GM18519 (cell line): ENCODE results near the gene BCAN.
"Not testable (repeated sequence)": the region's sequence is repeated elsewhere in the genome, so short reads cannot be mapped to it uniquely, and the experiment has no call there.

Experiments
- ATAC-seq: cut with Tn5 transposase; IDR thresholded peaks from one replicate; pipeline ENCODE4 v1.9.1; 2021; ENCODE audit warnings: mild to moderate bottlenecking, moderate library complexity; ENCODE audit not compliant: unreplicated experiment, low FRiP score

Gene BCAN

GRCh38 chr1:156616463-156616862, 25.5 kb upstream of the BCAN start:
- no peak for ATAC-seq

DNA sequence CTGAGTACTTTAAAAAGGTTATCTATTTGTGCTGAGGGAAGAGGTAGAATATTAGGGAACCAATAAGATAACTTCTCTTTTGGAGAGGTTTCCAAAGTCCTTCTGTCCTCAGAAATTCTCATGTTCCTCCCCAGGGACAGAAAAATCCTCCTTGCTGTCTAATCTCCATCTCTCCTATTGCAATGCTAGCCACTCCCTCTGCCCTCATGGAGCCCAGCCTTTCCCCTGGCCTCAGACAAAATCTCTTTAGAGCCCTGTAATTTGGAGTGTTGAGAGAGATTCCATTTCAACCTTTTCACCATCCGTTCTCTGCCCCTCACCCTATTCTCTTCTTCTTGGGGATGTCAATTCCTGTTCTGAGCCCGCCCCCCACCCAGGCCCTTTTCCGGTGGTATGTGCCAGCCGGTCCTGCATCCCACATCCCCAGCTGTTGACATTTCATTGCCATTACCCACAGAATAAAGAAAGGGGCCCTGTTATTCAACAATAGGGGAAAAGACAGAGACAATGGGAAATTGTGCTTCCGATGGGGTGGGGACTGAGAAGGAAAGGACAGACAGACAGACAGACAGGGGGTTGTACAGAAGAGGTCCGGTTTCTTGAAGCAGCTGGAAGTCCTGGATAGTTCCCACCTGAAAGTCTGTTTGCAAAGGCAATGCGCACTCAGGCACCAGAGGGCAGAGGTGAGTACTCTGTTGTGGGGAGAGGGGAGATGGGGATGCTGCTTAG, 22.9 kb upstream of the BCAN start, which contains the start of gene HAPLN2:
Gene HAPLN2, plus strand, starts transcription at position 563 of the 729 bp plus-strand sequence. CDS start 4,076 bp downstream, outside the sequence.
- no peak for ATAC-seq

GRCh38 chr1:156619582-156619955, 22.3 kb upstream of the BCAN start:
- ATAC-seq: no peak

DNA sequence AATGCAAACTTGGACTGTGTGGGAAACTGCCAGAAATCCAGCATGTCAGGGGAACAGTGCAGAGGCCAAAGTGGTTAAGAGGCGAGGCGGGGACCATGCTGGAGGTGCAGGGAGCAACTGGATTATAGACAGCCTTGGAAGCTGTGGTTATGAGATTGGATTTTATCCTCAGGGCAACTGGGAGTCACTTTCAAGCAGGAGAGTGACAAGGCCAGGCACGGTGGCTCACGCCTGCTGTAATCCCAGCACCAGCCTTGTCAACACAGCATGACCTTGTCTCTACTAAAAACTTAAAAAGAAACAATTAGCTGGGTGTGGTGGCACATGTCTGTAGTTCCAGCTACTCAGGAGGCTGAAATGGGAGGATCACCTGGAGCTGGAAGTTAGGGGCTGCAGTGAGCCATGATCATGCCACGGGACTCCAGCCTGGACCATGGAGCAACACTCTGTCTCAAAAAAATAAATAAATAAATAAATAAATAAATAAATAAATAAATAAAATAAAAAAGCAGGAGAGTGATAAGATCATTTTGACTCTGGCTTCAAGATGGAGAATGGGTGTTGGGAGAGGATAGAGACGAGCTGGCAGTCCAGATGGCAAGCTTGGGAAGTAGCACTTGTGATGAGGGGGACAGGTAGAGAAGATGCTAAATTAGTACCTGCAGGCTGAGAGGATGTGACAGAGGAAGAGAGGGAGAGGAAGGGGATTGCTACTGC, 19.2 kb upstream of the BCAN start:
- ATAC-seq: no peak

DNA sequence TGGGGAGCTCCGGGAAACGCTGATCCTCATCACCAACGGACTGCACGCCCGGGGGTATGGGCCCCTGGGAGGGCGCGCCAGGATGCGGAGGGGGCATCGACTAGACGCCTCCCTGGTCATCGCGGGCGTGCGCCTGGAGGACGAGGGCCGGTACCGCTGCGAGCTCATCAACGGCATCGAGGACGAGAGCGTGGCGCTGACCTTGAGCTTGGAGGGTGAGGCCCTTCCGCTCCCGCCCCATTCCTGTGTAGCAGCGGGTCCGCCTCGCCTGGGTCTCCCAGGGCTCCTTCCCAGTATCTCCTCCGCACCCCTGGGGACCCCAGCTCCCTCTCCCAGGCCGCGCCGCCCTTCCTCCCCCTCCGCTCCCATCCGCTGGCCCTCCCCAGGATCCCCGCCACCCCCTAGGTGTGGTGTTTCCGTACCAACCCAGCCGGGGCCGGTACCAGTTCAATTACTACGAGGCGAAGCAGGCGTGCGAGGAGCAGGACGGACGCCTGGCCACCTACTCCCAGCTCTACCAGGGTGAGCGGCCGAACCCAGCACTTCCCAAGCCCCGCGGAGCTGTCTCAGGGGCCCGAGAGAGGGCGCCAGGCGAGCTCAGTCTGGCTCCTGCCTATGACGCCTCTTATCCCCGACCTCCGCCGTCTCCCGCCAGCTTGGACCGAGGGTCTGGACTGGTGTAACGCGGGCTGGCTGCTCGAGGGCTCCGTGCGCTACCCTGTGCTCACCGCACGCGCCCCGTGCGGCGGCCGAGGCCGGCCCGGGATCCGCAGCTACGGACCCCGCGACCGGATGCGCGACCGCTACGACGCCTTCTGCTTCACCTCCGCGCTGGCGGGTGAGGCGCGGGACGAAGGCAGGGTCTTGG, 17.7 kb upstream of the BCAN start:
- no peak for ATAC-seq

- ATAC-seq: no peak
Measured at GRCh38 chr1:156624814-156625435, 17.0 kb upstream of the BCAN start.

GRCh38 chr1:156625436-156626078, 16.4 kb upstream of the BCAN start:
- no peak for ATAC-seq

GRCh38 chr1:156626079-156626438, 15.9 kb upstream of the BCAN start:
- ATAC-seq: no peak

DNA sequence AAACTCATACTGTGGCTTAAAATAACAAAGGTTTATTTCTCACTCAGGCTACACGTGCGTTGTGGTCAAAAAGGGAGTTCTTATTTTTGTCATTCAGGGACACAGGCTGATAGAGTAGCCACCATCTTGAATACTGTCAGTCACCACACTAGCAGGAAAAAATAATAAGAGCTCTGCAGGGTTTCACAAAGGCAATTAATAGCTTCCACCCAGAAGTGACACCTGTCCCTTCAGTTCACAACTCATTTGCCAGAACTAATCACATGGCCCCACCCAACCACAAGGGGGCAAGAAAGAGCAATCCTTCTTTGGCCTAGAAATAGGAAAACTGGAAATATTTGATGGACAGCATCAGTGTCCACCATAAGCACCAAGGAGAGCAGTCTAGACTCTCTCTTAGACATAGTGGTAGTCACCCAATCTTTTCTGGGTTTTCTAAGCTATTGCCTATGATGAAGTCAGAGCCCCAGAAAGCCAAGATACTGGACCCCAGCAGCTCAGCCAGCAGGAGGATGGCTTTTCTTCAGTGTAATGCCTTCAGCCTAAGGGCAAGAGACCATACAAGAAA, 14.5 kb upstream of the BCAN start:
- ATAC-seq: no peak

DNA sequence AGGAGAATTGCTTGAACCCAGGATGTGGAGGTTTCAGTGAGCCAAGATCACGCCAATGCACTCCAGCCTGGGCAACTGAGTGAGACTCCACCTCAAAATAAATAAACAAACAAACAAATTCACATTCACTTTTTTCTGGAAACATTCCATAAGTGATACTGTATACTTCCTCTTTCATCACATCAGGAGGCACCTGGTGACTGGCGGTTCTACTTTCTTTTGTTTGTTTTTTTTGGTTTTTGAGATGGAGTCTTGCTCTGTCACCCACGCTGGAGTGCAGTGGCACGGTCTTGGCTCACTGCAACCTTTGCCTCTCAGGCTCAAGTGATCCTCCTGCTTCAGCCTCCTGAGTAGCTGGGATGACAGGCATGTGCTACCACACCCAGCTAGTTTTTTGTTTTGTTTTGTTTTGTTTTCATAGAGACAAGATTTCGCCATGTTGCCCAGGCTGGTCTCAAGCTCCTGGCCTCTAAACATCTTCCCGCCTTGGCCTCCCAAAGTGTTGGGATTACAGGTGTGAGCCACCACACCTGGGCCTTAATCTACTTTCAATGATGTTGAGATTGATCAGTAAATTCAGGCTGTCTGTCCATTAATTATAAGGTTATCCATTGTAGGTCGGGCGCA, 12.0 kb upstream of the BCAN start:
- no peak for ATAC-seq

DNA sequence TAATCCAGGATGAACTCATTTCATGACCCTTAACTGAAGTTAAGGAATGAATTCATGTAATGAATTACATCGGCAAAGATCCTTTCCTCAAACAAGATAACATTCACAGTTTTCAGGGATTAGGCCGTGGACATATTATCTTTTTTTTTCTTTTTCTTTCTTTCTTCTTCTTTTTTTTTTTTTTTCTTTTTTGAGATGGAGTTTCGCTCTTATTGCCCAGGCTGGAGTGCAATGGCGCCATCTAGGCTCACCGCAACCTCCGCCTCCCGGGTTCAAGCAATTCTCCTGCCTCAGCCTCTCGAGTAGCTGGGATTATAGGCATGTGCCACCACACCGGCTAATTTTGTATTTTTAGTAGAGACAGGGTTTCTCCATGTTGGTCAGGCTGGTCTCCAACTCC, 10.8 kb upstream of the BCAN start:
- not testable (repeated sequence) for ATAC-seq

DNA sequence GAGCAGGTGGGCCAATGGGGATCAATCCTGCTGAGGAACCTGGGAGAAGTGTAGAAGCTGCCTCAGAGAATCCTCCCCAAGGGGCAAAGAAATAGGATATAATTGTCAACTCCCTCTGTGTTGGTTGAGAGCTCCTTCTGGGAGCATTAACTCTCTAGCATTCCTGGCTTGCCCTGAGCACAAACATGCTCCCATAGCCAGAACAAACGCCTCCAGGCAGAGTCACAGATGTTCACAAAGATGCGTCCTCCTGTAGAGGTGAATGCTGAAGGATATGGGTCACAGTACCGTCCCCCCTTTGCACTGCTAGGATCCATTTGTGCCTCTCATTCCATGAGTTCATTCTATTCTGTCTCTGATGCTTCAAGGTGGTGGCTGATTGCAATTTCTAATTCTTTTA, 9.6 kb upstream of the BCAN start:
- no peak for ATAC-seq

- ATAC-seq: no peak
Measured at GRCh38 chr1:156638189-156638985, 3.5 kb upstream of the BCAN start.

DNA sequence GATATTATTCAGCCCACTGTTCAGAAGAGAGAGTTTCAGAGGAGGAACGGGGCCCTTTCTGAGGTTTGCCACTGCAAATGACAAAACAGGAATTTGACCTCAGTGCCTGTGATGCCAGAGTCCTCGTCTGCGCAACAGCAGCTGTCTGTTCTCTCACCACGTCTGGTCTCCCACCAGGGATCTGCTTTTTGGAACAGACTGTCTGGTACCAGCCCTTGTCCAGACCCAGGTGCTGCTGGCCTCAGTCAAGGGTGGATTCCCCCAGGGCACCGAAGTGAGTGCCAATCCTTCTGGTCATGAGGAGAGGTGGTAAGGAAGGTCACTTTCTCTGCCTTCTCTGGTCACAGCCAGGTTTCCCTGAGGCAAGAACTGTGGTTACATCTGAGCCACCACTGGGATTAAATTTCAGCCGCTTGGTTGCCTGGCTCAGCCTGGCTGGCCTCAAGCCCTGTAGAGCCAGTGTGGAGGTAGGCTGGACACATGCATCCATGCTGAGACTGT, 2.3 kb upstream of the BCAN start:
- no peak for ATAC-seq

- ATAC-seq: no peak
Measured at GRCh38 chr1:156640842-156641706, 843 bp upstream of the BCAN start.

GRCh38 chr1:156642265-156643048, 540 bp downstream of the BCAN start:
- ATAC-seq: no peak
